H1 (cell line): ENCODE results near the gene CHRNA4. TPM values are rescaled to one million over a fixed set of nuclear protein-coding genes. Genes with fewer than 3 reads are reported as not detected.

Experiments
- CTCF ChIA-PET: fragments of 300-600 bp; sonication (Branson Sonifier 250); formaldehyde crosslinking; loops from one replicate; lab custom pipeline; 2021; ENCODE audit not compliant: partially characterized antibody; lab: Charles Lee
- POLR2A ChIA-PET: fragments of 300-600 bp; sonication (Branson Sonifier 250); formaldehyde crosslinking; loops from one replicate; lab custom pipeline; 2021; ENCODE audit warnings: inconsistent platforms; ENCODE audit not compliant: partially characterized antibody; lab: Charles Lee
- DNase-seq, 2 experiments: peaks; one replicate each; pipeline versions ENCODE4 v3.0.0 to v3.0.0-alpha.2; 2010 to 2022; ENCODE audit warnings: low spot score in 2 of 2, low read depth in 1 of 2, mixed read lengths in 1 of 2
- FAIRE-seq: peaks from 2 replicates; lab custom pipeline; 2011; peaks lifted over from hg19 to GRCh38; lab: Jason Lieb, UNC
- H2AFZ ChIP-seq: 2 replicates; pipeline ENCODE4 v1.8.1; 2012; ENCODE audit warnings: low read length, inconsistent platforms
- H2AK5ac ChIP-seq: 2 replicates; pipeline ENCODE4 v1.6.1; 2013; ENCODE audit warnings: low read depth, low read length
- H2BK120ac ChIP-seq: replicated peaks from 2 replicates; pipeline ENCODE3; 2013; ENCODE audit warnings: low read depth, low read length, inconsistent platforms
- H2BK12ac ChIP-seq: 2 replicates; pipeline ENCODE4 v1.6.1; 2013; ENCODE audit warnings: low read depth, low read length
- H2BK15ac ChIP-seq: 2 replicates; pipeline ENCODE4 v1.6.1; 2013; ENCODE audit warnings: low read length
- H2BK20ac ChIP-seq: 2 replicates; pipeline ENCODE4 v1.6.1; 2013; ENCODE audit warnings: low read length
- H2BK5ac ChIP-seq: 2 replicates; pipeline ENCODE4 v1.6.1; 2013; ENCODE audit warnings: low read depth, low read length
- H3K14ac ChIP-seq: 2 replicates; pipeline ENCODE4 v1.6.1; 2013; ENCODE audit warnings: inconsistent platforms; ENCODE audit not compliant: insufficient read length
- H3K18ac ChIP-seq: 2 replicates; pipeline ENCODE4 v1.6.1; 2013; ENCODE audit warnings: low read length; ENCODE audit errors: extremely low read depth
- H3K23ac ChIP-seq: 2 replicates; pipeline ENCODE4 v1.6.1; 2013; ENCODE audit warnings: inconsistent platforms; ENCODE audit not compliant: insufficient read length
- H3K23me2 ChIP-seq: 2 replicates; pipeline ENCODE4 v1.6.1; 2013; ENCODE audit warnings: low read depth, low read length
- H3K27ac ChIP-seq: 2 replicates; pipeline ENCODE4 v1.6.1; 2011; ENCODE audit warnings: low read depth, low read length, inconsistent platforms
- H3K27me3 ChIP-seq, 4 experiments: replicated peaks in 1 of 4; 1 replicate in 1 of 4; 2 replicates in 3 of 4; pipeline versions ENCODE4 v1.6.1 to v1.8.1; 2011 to 2013; ENCODE audit warnings: low read length in 3 of 4, mild to moderate bottlenecking in 3 of 4, inconsistent platforms in 2 of 4, mixed read lengths in 2 of 4, moderate library complexity in 1 of 4; ENCODE audit not compliant: control insufficient read depth in 3 of 4, insufficient read depth in 3 of 4; ENCODE audit errors: extremely low read depth in 1 of 4
- H3K36me3 ChIP-seq, 4 experiments: 2 replicates each; pipeline versions ENCODE4 v1.6.1 to v1.8.1; 2011 to 2013; ENCODE audit warnings: mild to moderate bottlenecking in 4 of 4, low read length in 3 of 4, moderate library complexity in 2 of 4, control low read depth in 1 of 4, inconsistent platforms in 1 of 4; ENCODE audit not compliant: insufficient read depth in 4 of 4, control insufficient read depth in 2 of 4
- H3K4ac ChIP-seq: replicated peaks from 2 replicates; pipeline ENCODE3; 2013; ENCODE audit warnings: low read length, low read depth, mixed read lengths, inconsistent platforms; ENCODE audit not compliant: insufficient read length
- H3K4me1 ChIP-seq, 4 experiments: replicated peaks in 1 of 4; 1 replicate in 1 of 4; 2 replicates in 3 of 4; pipeline versions ENCODE4 v1.6.1 to v1.8.1; 2011 to 2013; ENCODE audit warnings: low read length in 3 of 4, inconsistent platforms in 2 of 4, mixed read lengths in 1 of 4; ENCODE audit not compliant: insufficient read depth in 4 of 4, control insufficient read depth in 3 of 4
- H3K4me2 ChIP-seq, 2 experiments: 2 replicates each; pipeline versions ENCODE4 v1.6.1 to v1.8.1; 2011 to 2013; ENCODE audit warnings: low read depth in 2 of 2, low read length in 2 of 2, control low read depth in 1 of 2, inconsistent platforms in 1 of 2, mild to moderate bottlenecking in 1 of 2; ENCODE audit not compliant: insufficient read depth in 1 of 2
- H3K4me3 ChIP-seq, 4 experiments: fragments of 200-600, 300-600 bp in 1 of 4; sonication (generic), shearing (Covaris generic), sonication (Bioruptor Twin) in 1 of 4; 2 replicates each; pipeline versions ENCODE4 v1.5.1 to v1.8.1; 2011 to 2016; ENCODE audit warnings: low read length in 4 of 4, low read depth in 3 of 4, control low read depth in 2 of 4, inconsistent platforms in 2 of 4, mild to moderate bottlenecking in 2 of 4, mixed read lengths in 1 of 4, moderate library complexity in 1 of 4; ENCODE audit not compliant: insufficient read depth in 2 of 4; ENCODE audit errors: extremely low read depth in 1 of 4
- H3K56ac ChIP-seq: replicated peaks from 2 replicates; pipeline ENCODE3; 2013; ENCODE audit warnings: low read depth, mild to moderate bottlenecking, mixed read lengths, low read length, inconsistent platforms; ENCODE audit not compliant: insufficient read length
- H3K79me1 ChIP-seq: 2 replicates; pipeline ENCODE4 v1.6.1; 2013; ENCODE audit warnings: low read depth, low read length, control low read depth
- H3K79me2 ChIP-seq, 2 experiments: 2 replicates each; pipeline versions ENCODE4 v1.6.1 to v1.8.1; 2012 to 2013; ENCODE audit warnings: low read length in 2 of 2, mild to moderate bottlenecking in 2 of 2, inconsistent platforms in 1 of 2; ENCODE audit not compliant: insufficient read depth in 2 of 2, control insufficient read depth in 1 of 2
- H3K9ac ChIP-seq, 4 experiments: replicated peaks in 1 of 4; 1 replicate in 1 of 4; 2 replicates in 3 of 4; pipeline versions ENCODE4 v1.6.1 to v1.8.1; 2011 to 2013; ENCODE audit warnings: low read depth in 3 of 4, low read length in 3 of 4, control low read depth in 2 of 4, mild to moderate bottlenecking in 2 of 4, moderate library complexity in 2 of 4, inconsistent platforms in 1 of 4; ENCODE audit errors: extremely low read depth in 1 of 4
- H3K9me3 ChIP-seq, 2 experiments: 2 replicates each; pipeline versions ENCODE4 v1.6.1 to v1.8.1; 2012 to 2013; ENCODE audit warnings: mild to moderate bottlenecking in 2 of 2, moderate library complexity in 2 of 2, control low read depth in 1 of 2, inconsistent platforms in 1 of 2, low read depth in 1 of 2, low read length in 1 of 2, mixed read lengths in 1 of 2; ENCODE audit not compliant: insufficient read depth in 2 of 2
- H4K20me1 ChIP-seq, 2 experiments: replicated peaks in 1 of 2; 2 replicates each; pipeline versions ENCODE3 to v1.8.1; 2011 to 2013; ENCODE audit warnings: inconsistent platforms in 2 of 2, low read length in 2 of 2, mild to moderate bottlenecking in 1 of 2; ENCODE audit not compliant: insufficient read depth in 2 of 2, control insufficient read depth in 1 of 2
- H4K5ac ChIP-seq: 2 replicates; pipeline ENCODE4 v1.6.1; 2013; ENCODE audit warnings: low read length, low read depth, mixed read lengths, inconsistent platforms; ENCODE audit not compliant: insufficient read length
- H4K8ac ChIP-seq: 2 replicates; pipeline ENCODE4 v1.8.0; 2013; ENCODE audit warnings: mild to moderate bottlenecking, moderate library complexity, low read length, inconsistent platforms; ENCODE audit not compliant: insufficient read depth; ENCODE audit errors: extremely low read depth
- H4K91ac ChIP-seq: replicated peaks from 2 replicates; pipeline ENCODE3; 2013; ENCODE audit warnings: low read length, mixed read lengths, inconsistent platforms; ENCODE audit not compliant: insufficient read length
- CBX5 ChIP-seq: fragments of 300-800, 300-1000 bp; sonication (generic); IDR thresholded peaks from 2 replicates; pipeline ENCODE4 v1.7.1; 2016; ENCODE audit warnings: antibody characterized with exemption, low read length, low read depth
- CBX8 ChIP-seq: fragments of 300-800, 300-1000 bp; sonication (generic); IDR thresholded peaks from 2 replicates; pipeline ENCODE4 v1.7.1; 2016; ENCODE audit warnings: low read depth, low read length, borderline replicate concordance
- CTBP2 ChIP-seq: IDR thresholded peaks from 2 replicates; pipeline ENCODE4 v1.7.0; 2011; ENCODE audit warnings: borderline replicate concordance, mild to moderate bottlenecking, moderate library complexity, mixed read lengths, low read length; ENCODE audit not compliant: insufficient read depth, insufficient read length
- EP300 ChIP-seq, 2 experiments: IDR thresholded peaks; 1 replicate in 1 of 2; 2 replicates in 1 of 2; pipeline ENCODE4 v1.6.1; 2011 to 2012; ENCODE audit warnings: low read depth in 2 of 2, low read length in 2 of 2, mild to moderate bottlenecking in 2 of 2, borderline replicate concordance in 1 of 2, inconsistent platforms in 1 of 2, moderate library complexity in 1 of 2
- TAF1 ChIP-seq: IDR thresholded peaks from 2 replicates; pipeline ENCODE4 v1.6.1; 2011; ENCODE audit warnings: mild to moderate bottlenecking, low read depth, low read length
- WGBS, 2 experiments: shearing (Covaris generic) in 1 of 2; methylation state at CpG; one replicate each; pipeline versions ENCODE4 v1.1.6 to v1.1.7; 2013 to 2015; ENCODE audit warnings: low lambda C conversion rate in 2 of 2, mixed read lengths in 2 of 2, inconsistent platforms in 1 of 2, low coverage in 1 of 2, missing lambda C conversion rate in 1 of 2; ENCODE audit not compliant: insufficient replicate concordance in 2 of 2, insufficient coverage in 1 of 2, insufficient read length in 1 of 2; ENCODE audit errors: extremely low coverage in 1 of 2, missing lambda C conversion rate in 1 of 2; 5-methylcytosine and 5-hydroxymethylcytosine counted together
- polyA plus RNA-seq, 7 experiments: library from polyadenylated mRNA; depleted of rRNA in 3 of 7; stranded (reverse) in 5 of 7; unstranded in 2 of 7; fragments of >200 nt in 5 of 7; fragments of 200-250 nt in 2 of 7; gene quantifications; 1 replicate in 5 of 7; 2 replicates in 1 of 7; 4 replicates in 1 of 7; pipeline versions ENCODE4 v1.2.1 to v1.2.3, GENCODE V29; 2011 to 2013; ENCODE audit warnings: missing spikeins in 2 of 7, mixed read lengths in 2 of 7
- total RNA-seq: library from RNA; stranded (reverse); fragmentation: NEBNext Ultra II Directional; extraction: Animal tissue kit (Norgen Biotek cat#: 25700); gene quantifications from 2 replicates; pipeline ENCODE4 v1.2.1, GENCODE V29; 2021

CHRNA4 gene
- total and polyA plus RNA-seq, 2 of the 8 experiments (the other 6 are each of a cell fraction or from before 2014, with no cell fraction given), result 4.3 to 5.7 TPM

- Histone ChIP-seq H4K5ac (no peak overlapping the region), H3K14ac (no peak overlapping the region), H3K27me3 (peaks cover 0 to 3% (median 0%) of the 10 kb centered on the region in 4 experiments; a peak in 1 of 7 replicates), H2AK5ac (no peak overlapping the region), H2BK20ac (0 out of 2 replicates have a peak overlapping the region, but pooled peaks have one; percentile 32), H2BK120ac (no peak overlapping the region), H4K8ac (no peak overlapping the region; the same call in 1 of the 2 replicates), H3K27ac (no peak overlapping the region), H3K36me3 (peaks cover 0 to 2% (median 0%) of the 10 kb centered on the region in 4 experiments; a peak in 1 of 8 replicates), H3K23ac (no peak overlapping the region), H3K56ac (no peak overlapping the region), H3K9me3 (peaks cover 22 to 26% of the 10 kb centered on the region in 2 experiments; a peak in 3 of 4 replicates), H3K79me2 (no peaks in the 10 kb centered on the region), H2BK12ac (no peak overlapping the region), H3K23me2 (no peaks in the 10 kb centered on the region), H3K4ac (no peak overlapping the region), H2BK5ac (no peak overlapping the region), H2BK15ac (no peak overlapping the region), H3K4me1 (peaks cover 0 to 19% (median 18%) of the 10 kb centered on the region in 4 experiments; a peak in 6 of 7 replicates), H3K18ac (no peak overlapping the region; the same call in 1 of the 2 replicates), H2AFZ (no peak overlapping the region), H3K9ac (no peak overlapping the region), H4K20me1 (no peaks in the 10 kb centered on the region), H3K4me2 (no peak overlapping the region), H4K91ac (peak overlapping the region; percentile 65), H3K4me3 (no peak overlapping the region; a peak in 1 of 8 replicates), H3K79me1 (no peaks in the 10 kb centered on the region)
- TF ChIP-seq CTBP2 (no peak), EP300 (IDR thresholded peaks at IDR 0.05; ENCODE audit: borderline replicate concordance in 1 of 2, low read depth in 2 of 2, low read length in 2 of 2) (no peak), TAF1 (no peak), CBX5 (peak; percentile 94; the same call in 1 of the 2 replicates), CBX8 (no peak)
- no peak for DNase-seq
- 92% methylated on average over 14 of the region's 17 CpGs; no CpG with 5 or more reads in 1 of the 2 experiments for WGBS, 2 experiments
- POLR2A ChIA-PET, result interaction anchor here (1.6 to 2.1 kb wide), 2 partner anchors 10 to 15 kb away, joined by 6 to 7 read pairs; no protein-coding TSS in a partner anchor
- FAIRE-seq, result no peak
- CTCF ChIA-PET, result interaction anchor here (0.6 to 6.3 kb wide), 4 partner anchors 12 to 101 kb away, joined by 3 to 67 read pairs (median 4); no protein-coding TSS in a partner anchor
These were observed 31.6 kb upstream of the CHRNA4 start for GRCh38 chr20:63392465-63393365.
